GM12801 (cell line): ENCODE results near the gene GHRL.

Experiments used
- TF ChIP-seq, protein P1 (sequence below): IDR thresholded peaks from one replicate; pipeline ENCODE4 v1.5.1; 2011; ENCODE audit warnings: control low read depth; ENCODE audit not compliant: insufficient read length; ENCODE audit errors: extremely low read depth

GHRL gene

DNA sequence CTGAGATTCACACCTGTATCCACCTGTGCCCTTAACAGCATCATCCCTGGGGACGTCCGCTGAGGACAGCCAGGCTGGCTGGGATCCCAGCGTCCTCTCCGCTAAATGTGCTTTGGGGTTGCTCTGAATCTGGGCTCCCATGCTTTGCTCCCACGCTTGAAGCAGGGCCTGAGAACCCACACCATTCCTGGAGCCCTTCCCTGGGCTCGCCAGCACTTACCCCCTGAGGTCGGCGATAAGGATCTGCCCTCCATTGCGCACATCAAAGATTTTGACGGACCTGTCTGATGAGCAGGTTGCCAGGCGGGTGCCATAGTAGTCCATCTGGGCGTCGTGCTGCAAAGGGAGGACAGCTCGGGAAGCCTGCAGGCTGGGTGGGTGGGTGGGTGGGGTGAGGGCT lies 22.4 kb upstream of the GHRL start:
- TF ChIP-seq, protein P1, sequence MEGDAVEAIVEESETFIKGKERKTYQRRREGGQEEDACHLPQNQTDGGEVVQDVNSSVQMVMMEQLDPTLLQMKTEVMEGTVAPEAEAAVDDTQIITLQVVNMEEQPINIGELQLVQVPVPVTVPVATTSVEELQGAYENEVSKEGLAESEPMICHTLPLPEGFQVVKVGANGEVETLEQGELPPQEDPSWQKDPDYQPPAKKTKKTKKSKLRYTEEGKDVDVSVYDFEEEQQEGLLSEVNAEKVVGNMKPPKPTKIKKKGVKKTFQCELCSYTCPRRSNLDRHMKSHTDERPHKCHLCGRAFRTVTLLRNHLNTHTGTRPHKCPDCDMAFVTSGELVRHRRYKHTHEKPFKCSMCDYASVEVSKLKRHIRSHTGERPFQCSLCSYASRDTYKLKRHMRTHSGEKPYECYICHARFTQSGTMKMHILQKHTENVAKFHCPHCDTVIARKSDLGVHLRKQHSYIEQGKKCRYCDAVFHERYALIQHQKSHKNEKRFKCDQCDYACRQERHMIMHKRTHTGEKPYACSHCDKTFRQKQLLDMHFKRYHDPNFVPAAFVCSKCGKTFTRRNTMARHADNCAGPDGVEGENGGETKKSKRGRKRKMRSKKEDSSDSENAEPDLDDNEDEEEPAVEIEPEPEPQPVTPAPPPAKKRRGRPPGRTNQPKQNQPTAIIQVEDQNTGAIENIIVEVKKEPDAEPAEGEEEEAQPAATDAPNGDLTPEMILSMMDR = no peak

DNA sequence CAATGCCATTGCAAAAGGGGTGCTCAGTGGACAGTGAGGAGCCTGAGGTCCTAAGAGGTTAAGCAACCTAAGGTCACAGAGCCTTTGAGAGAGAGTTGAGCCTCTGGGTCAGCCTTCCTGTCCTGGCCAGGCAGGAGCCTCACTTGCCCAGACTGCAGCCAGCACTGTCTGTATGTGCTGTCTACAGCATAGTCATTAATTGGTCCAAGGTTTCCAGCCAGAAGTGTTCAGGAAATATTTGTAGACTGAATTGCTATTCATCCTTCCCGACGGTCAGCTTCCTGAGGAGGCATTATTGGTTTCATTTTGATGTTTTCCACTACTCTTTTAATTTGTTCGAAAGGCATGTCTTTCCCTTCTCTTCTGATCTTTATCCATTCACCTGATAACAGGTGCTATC lies 20.1 kb upstream of the GHRL start:
- TF ChIP-seq, protein P1 = no peak

DNA sequence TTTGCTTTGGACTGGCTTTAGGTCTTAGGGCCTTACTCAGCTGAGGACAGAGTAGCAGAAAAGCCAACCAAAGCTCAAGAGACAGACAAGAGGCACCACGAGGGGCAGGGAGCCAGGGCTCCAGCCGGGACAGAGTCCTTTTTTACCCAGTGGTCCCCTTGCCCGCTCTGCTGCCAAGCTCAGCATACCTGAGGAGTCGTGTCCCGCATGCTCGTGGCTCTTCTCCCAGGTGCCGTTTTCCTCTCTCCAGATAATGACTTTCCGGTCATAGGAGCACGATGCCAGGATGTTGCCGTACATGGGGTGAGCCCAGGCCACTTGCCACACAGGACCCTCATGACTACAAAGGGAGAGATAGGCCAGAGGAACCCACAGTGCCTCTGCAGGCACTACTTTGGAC lies 19.6 kb upstream of the GHRL start:
- TF ChIP-seq, protein P1 = no peak

DNA sequence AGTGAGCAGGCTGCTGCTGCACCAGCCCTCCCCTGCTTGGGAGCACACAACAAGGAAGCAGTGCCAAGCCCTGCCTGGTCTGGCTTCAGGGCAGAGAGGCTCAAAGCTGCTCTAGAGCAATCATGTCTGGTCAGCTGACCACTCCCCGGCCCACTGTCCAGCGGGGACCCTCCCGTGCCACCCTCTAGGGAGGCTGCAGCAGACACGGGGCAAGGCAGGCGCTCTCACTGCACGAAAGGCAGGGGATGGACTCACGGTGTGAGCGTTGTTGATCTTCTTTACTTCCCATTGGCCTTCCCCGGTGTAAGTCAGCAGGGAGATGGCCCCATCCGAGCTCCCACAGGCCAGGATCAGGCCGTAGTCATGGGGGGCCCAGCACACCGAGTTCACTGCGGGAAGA lies 19.0 kb upstream of the GHRL start:
- TF ChIP-seq, protein P1 = no peak

DNA sequence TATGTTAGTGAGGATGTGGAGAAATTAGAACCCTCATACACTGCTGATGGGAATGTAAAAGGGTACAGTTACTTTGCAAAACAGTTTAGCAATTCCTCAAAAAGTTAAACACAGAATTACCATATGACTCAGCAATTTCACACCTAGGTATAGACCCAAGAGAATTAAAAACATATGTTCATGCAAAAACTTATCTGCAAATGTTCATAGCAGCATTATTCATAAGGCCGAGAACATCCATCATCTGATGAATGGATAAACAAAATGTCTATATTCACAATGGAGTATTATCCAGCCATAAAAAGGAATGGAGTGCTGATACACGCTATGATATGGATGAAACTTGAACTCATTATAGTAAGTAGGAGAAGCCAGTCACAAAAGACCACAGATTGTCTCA lies 17.8 kb upstream of the GHRL start:
- TF ChIP-seq, protein P1 = no peak

DNA sequence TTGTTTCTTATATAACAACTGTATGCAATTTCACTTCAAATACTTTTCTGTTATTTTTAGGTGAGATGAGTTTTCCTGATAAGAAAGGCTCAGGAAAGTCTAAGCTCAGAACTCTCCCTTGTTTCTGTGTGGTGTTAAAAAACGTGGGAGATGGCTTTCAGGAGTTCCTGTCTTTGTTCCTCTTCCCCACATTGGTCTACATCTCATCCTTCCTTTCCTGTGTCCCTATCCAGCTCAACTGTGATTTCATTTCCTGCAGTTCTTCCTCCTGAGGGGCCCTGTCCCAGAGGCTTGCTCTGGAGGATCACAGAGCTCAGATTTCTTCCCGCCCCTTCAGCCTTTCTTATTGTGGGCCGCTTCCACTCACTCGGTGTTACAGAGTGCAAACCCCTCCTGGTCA lies 17.0 kb upstream of the GHRL start:
- TF ChIP-seq, protein P1 = no peak

DNA sequence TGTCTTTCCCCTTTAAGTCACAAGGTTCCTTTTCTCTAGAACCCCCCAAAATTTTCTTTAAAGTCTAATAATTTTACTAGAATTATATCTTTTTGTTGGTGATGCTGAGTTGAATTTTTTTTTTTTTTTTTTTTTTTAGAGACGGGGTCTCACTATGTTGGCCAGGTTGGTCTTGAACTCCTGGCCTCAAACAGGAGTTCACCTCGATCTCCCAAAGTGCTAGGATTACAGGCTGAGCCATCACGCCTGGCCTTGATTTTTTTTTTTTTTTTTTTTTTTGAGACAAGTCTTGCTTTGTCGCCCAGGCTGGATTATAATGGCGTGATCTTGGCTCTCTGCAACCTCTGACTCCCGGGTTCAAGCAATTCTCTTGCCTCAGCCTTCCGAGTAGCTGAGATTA lies 15.9 kb upstream of the GHRL start:
- TF ChIP-seq, protein P1 = no peak

DNA sequence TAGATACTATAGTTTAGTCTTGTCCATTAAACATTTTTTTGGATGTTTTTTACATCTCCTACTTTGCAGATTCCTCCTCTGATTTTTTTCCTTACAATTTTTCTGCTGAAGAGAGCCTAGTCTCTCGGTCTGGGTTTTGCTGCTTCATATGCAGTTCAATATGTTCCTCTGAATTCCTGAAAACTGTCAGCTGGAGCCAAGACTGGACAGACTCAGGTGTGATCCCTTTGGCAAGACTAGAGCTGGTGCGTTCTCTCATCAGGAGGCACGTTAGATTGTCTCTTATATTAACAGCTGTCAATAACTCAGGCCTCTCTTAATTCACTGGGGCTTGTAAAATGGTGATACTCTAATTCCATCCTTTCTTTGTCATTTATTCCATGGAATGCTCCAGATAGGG lies 13.4 kb upstream of the GHRL start:
- TF ChIP-seq, protein P1 = no peak
